MM.1S (cell line): ENCODE measurements around the gene CNKSR3.

Experiments used
- DNase-seq: peaks from one replicate; pipeline ENCODE4 v3.0.0-alpha.2; 2015
- H2AFZ ChIP-seq: fragments of 300-600 bp; sonication (generic); 2 replicates; pipeline ENCODE4 v1.6.0; 2016; ENCODE audit warnings: antibody characterized with exemption, low read length
- H3F3A ChIP-seq: fragments of 300-600 bp; sonication (generic); 2 replicates; pipeline ENCODE4 v1.6.1; 2016; ENCODE audit warnings: mild to moderate bottlenecking, antibody characterized with exemption, low read length, moderate library complexity, mixed read lengths; ENCODE audit not compliant: insufficient read depth
- H3K27ac ChIP-seq: fragments of 300-600 bp; sonication (generic); 2 replicates; pipeline ENCODE4 v1.5.1; 2016; ENCODE audit warnings: mild to moderate bottlenecking, low read length
- H3K27me3 ChIP-seq: fragments of 300-600 bp; sonication (generic); replicated peaks from 2 replicates; pipeline ENCODE4 v1.6.0; 2016; ENCODE audit warnings: low read length; ENCODE audit not compliant: insufficient read depth
- H3K36me3 ChIP-seq: fragments of 300-600 bp; sonication (generic); replicated peaks from 2 replicates; pipeline ENCODE4 v1.6.1; 2016; ENCODE audit warnings: mild to moderate bottlenecking, low read length, mixed read lengths; ENCODE audit not compliant: insufficient read depth
- H3K4me1 ChIP-seq: fragments of 300-600 bp; sonication (generic); 2 replicates; pipeline ENCODE4 v1.6.1; 2016; ENCODE audit warnings: low read length, mixed read lengths
- H3K4me2 ChIP-seq: fragments of 300-600 bp; sonication (generic); 2 replicates; pipeline ENCODE4 v1.6.0; 2016; ENCODE audit warnings: low read depth, low read length
- H3K4me3 ChIP-seq: fragments of 300-600 bp; sonication (generic); 2 replicates; pipeline ENCODE4 v1.5.1; 2016; ENCODE audit warnings: low read length, mixed read lengths
- H3K79me2 ChIP-seq: fragments of 300-600 bp; sonication (generic); 2 replicates; pipeline ENCODE4 v1.6.1; 2016; ENCODE audit warnings: mixed run types, low read length, mixed read lengths
- H3K9ac ChIP-seq: fragments of 300-600 bp; sonication (generic); 2 replicates; pipeline ENCODE4 v1.6.1; 2016; ENCODE audit warnings: low read length, mixed read lengths
- H3K9me2 ChIP-seq: fragments of 300-600 bp; sonication (generic); replicated peaks from 2 replicates; pipeline ENCODE4 v1.6.1; 2016; ENCODE audit warnings: mild to moderate bottlenecking, low read length, mixed read lengths; ENCODE audit not compliant: insufficient read depth
- H3K9me3 ChIP-seq: fragments of 300-600 bp; sonication (generic); replicated peaks from 2 replicates; pipeline ENCODE4 v1.6.1; 2016; ENCODE audit warnings: mild to moderate bottlenecking, low read length, mixed read lengths; ENCODE audit not compliant: insufficient read depth
- H4K20me1 ChIP-seq: fragments of 300-600 bp; sonication (generic); 2 replicates; pipeline ENCODE4 v1.6.1; 2016; ENCODE audit warnings: mild to moderate bottlenecking, low read length, moderate library complexity, mixed read lengths; ENCODE audit not compliant: insufficient read depth
- CTCF ChIP-seq: fragments of 300-600 bp; sonication (generic); IDR thresholded peaks from 2 replicates; pipeline ENCODE4 v1.5.1; 2016; ENCODE audit warnings: antibody characterized with exemption, low read length, mixed read lengths
- EZH2 ChIP-seq: fragments of 300-600 bp; sonication (generic); optimal IDR thresholded peaks from 2 replicates; pipeline ENCODE3; 2017; ENCODE audit warnings: low read depth, mild to moderate bottlenecking, antibody characterized with exemption, low read length, mixed read lengths
- EZH2phosphoT487 ChIP-seq: fragments of 300-600 bp; sonication (generic); IDR thresholded peaks from 2 replicates; pipeline ENCODE4 v1.6.1; 2018; ENCODE audit warnings: antibody characterized with exemption, low read length

The CNKSR3 gene

GRCh38 chr6:154500769-154501577, 9.5 kb downstream of the CNKSR3 start:
- H3F3A ChIP-seq = no peaks in the 10 kb centered on the region
- no peaks in the 10 kb centered on the region for H3K9me2 ChIP-seq
- no peaks in the 10 kb centered on the region for H3K79me2 ChIP-seq
- H2AFZ ChIP-seq = no peak overlapping the region
- H3K9ac ChIP-seq = no peak overlapping the region
- no peak overlapping the region for H3K4me3 ChIP-seq
- no peaks in the 10 kb centered on the region for H3K4me1 ChIP-seq
- H3K9me3 ChIP-seq = no peaks in the 10 kb centered on the region
- TF ChIP-seq EZH2phosphoT487 = no peak
- no peak for TF ChIP-seq CTCF
- TF ChIP-seq EZH2 = no peak
- H3K27me3 ChIP-seq = no peaks in the 10 kb centered on the region
- no peaks in the 10 kb centered on the region for H4K20me1 ChIP-seq
- no peak overlapping the region for H3K4me2 ChIP-seq
- H3K36me3 ChIP-seq = no peaks in the 10 kb centered on the region
- DNase-seq = no peak
- no peak overlapping the region for H3K27ac ChIP-seq

- no peaks in the 10 kb centered on the region for H3K27me3 ChIP-seq
- no peaks in the 10 kb centered on the region for H3K79me2 ChIP-seq
- H3K4me2 ChIP-seq = no peak overlapping the region
- H3K9me3 ChIP-seq = no peaks in the 10 kb centered on the region
- H3K36me3 ChIP-seq = no peaks in the 10 kb centered on the region
- no peak overlapping the region for H3K4me3 ChIP-seq
- no peaks in the 10 kb centered on the region for H3K4me1 ChIP-seq
- H3F3A ChIP-seq = no peaks in the 10 kb centered on the region
- no peak overlapping the region for H3K27ac ChIP-seq
- no peak for DNase-seq
- H3K9ac ChIP-seq = no peak overlapping the region
- no peak overlapping the region for H2AFZ ChIP-seq
- H3K9me2 ChIP-seq = no peaks in the 10 kb centered on the region
- no peaks in the 10 kb centered on the region for H4K20me1 ChIP-seq
- no peak for TF ChIP-seq CTCF
- no peak for TF ChIP-seq EZH2phosphoT487
- TF ChIP-seq EZH2 = no peak
These were observed 10.5 kb downstream of the CNKSR3 start for GRCh38 chr6:154499855-154500589.

- Histone ChIP-seq H3K79me2 (no peaks in the 10 kb centered on the region), H3K4me1 (no peaks in the 10 kb centered on the region), H3K4me3 (no peak overlapping the region), H3K4me2 (no peak overlapping the region), H2AFZ (no peak overlapping the region), H4K20me1 (no peaks in the 10 kb centered on the region), H3K27me3 (no peaks in the 10 kb centered on the region), H3K36me3 (no peaks in the 10 kb centered on the region), H3K9me3 (no peaks in the 10 kb centered on the region), H3F3A (no peaks in the 10 kb centered on the region), H3K9ac (no peak overlapping the region), H3K9me2 (no peaks in the 10 kb centered on the region), H3K27ac (no peak overlapping the region)
- no peak for DNase-seq
- TF ChIP-seq CTCF = no peak
- no peak for TF ChIP-seq EZH2
- no peak for TF ChIP-seq EZH2phosphoT487
These were observed 12.0 kb downstream of the CNKSR3 start for GRCh38 chr6:154498340-154498934.
